GF-D8 (cell line): ENCODE results near the gene ETS2.
"Not testable (repeated sequence)": the region's sequence is repeated elsewhere in the genome, so short reads cannot be mapped to it uniquely, and the experiment has no call there.

Experiments used
- DNase-seq: peaks from one replicate; lab custom pipeline; 2025; lab: John Stamatoyannopoulos, UW

ETS2 gene

DNA sequence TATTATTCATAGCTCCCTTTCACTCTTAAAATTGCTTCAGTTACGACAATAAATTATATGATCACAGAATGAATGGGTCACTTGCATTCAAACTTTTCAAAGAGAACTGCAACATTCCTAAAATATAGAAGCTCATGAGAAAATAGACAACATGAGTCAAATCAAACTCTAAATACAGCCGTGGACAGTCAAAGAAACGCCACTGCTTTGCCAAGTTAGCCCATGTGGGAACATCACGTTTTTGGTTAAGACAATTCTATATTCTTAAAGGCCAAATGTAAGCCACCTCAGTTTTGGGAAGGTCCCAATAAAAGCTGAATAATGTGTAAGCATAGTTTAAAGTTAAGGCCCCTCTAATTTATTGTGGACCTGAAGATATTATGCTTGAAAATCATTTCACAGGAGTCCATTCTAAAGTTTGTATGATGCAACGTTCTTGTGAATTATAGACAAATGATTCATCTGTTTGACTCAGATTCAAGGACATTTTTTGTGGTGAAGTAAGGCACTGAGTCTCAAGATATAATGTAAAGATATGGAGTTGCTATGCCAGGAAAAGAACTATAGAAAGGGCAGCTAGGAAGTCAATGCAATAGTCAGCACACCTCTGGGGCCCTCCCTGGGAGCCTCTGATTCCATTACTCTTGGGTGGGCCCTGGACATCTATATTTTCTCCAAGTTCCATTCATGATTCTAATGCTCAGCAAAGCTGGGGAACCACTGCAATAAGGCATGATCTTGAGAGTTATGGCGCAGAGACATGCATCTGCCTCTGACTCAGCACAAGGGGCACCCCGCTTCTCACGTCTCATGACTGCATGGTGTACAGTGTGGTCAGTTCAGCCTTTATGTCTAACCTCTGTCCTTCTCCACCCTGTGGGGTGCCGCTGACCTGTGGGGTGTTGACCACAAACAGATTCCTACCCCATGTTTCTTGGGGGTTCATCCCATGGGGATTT lies 33.9 kb downstream of the ETS2 start:
- DNase-seq: no peak

- no peak for DNase-seq
These were observed 34.9 kb downstream of the ETS2 start for GRCh38 chr21:38840456-38841300.

DNA sequence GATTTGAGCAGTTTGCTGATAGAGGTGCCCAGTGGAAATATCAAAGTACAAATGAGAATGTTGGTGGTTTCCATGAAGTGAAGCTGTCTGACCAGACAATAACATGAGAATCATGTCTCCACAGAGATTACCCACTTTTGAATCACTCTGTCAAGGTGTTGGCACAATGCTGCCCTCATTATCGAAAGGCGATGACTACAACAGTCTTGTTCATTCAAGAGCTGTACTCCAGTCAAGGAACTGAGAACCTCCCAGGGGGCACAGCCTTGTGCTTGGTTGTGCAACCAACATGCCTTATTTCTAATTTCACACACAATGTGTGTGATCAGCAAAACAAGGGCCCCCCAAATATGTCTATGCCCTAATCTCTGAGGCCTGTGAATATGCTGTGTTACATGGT lies 35.7 kb downstream of the ETS2 start:
- no peak for DNase-seq

DNA sequence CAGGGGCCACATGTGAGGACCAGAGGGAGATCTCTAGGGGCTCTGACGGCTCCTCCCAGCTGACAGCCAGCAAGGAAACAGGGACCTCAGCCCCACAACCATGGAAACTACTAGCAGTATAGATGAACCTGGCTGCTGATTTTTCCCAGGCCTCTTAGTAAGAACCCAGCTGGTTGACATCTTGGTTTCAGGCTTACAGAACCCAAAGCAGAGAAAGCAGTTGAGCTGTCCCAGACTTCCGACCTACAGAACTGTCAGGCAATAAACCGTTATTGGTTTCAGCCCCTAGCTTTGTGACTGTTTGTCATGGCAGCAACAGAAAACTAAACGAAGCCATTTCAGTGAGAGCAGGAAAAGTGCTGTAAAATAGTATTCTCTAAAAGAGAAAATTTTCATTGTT lies 36.4 kb downstream of the ETS2 start:
- no peak for DNase-seq

DNA sequence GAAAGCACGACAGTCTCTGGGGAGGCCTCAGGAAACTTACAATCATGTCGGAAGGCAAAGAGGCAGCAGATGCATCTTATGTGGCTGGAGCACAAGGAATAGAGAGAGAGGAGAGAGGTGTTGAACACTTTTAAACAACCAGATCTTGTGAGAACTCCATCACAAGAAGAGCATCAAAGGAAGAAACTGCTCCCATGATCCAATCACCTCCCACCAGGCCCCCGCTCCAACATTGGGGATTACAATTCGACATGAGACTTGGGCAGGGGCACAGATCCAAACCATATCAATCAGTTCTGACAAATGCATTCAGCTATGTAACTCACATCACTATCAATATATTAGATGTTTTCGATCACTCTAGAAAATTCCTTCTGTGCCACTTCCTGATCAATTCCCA lies 37.6 kb downstream of the ETS2 start:
- no peak for DNase-seq

DNA sequence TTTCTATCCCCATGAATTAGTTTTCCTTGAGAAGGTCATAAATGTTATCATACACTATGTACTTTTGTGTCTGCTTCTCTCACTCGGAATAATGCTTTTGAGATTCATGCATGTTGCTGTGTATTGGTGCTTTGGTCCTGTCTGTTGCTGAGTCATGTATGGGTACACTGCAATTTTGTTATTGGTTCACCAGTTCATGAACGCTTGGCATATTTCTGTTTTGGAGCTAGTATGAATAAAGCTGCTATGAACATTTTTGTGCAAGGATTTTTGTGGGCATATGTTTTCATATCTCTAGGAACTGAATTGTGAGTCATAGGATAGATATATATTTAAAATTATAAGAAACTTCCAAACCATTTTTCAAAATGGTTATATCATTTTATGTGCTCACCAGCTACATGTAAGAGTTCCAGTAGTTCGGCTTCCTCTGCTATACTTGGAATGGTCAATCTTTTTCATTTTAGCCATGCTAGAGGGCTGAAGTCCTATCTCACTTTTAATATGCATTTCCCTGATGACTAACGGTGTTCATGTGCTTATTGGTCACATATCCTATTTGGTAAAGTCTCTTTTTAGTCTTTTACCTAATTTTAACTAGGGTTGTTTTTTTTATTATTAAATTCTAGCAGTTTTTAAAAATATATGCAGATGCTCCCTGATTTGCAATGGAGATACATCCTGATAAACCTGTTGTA lies 38.2 kb downstream of the ETS2 start:
- no peak for DNase-seq

- not testable (repeated sequence) for DNase-seq
These were observed 39.6 kb downstream of the ETS2 start for GRCh38 chr21:38845374-38845773.

DNA sequence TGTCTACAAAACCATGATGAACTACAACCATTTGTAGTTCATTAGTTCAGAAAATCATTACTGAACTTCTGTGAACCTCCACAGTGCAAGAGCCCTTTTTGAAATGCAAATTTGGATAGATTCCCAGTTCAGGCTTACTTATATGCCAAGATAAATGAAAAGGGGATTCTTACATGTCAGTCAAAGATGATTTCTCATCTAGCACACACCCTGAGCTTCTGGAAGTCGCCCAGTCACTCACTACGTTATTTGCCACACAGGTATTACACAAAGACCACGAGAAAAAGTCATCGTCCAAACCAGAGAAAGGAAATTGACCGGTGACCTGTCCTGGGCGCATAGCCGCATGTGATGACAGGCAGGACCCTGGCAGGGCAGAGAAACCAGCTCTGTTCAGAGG lies 41.8 kb downstream of the ETS2 start:
- no peak for DNase-seq

DNA sequence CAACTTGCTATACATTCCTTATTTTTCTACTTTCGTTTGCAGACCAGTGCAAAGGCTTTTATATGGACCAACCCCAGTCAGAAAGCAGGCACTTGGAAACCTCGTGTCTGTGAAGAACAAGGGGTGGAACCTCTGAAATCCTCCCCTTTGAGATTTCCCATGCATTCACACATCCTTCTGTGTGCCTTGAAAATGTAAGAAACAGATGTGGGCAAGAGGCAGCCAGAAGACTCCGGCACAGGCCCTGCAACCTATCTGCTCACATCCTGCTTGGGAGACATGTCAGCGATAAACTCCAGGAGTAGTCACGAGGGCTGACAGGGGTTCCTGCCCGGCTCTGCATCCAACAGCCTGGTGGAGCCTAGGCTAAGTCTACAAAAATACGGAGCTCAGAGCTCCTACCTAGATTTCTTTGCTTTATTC lies 42.5 kb downstream of the ETS2 start:
- no peak for DNase-seq

- DNase-seq: no peak
These were observed 44.0 kb downstream of the ETS2 start for GRCh38 chr21:38849776-38850175.

GRCh38 chr21:38850277-38850951 lies 44.7 kb downstream of the ETS2 start:
- no peak for DNase-seq

DNA sequence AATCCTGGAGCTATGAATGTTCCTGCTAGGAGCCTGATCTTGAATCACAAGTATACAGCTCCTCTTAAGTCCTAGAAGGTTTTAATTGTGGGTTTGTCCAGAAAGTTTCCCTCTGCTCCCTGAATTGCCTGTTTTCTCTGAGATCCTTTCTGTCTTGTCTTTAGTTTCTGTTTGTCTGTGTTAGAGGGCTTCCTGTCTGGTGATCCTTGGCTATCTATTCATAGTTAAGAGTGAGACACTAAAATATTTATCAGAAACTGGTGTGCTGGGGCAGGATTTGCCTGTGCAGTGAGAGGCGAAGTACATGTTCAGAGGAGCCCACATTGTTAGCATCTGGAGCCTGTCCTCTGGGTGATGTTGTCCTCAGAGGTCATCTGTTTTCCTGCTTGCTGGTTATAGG lies 45.4 kb downstream of the ETS2 start:
- no peak for DNase-seq

DNA sequence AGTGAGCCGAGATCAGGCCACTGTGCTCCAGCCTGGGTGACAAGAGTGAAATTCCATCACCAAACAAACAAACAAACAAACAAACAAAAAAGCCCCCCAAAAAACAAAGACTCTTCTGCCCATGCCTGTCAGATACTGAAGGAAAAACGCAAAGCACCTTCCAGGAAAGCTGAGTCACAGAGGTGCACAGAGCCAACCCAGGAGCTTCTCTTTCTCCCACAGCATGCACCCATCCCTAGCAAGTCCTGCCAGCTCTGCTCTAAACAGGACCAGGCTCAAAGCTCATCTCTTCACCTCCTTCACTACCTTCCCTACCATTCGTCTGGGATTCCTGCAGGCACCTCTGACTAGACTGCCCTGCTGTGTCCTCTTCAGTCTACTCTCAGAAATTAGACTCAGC lies 46.5 kb downstream of the ETS2 start:
- no peak for DNase-seq

DNA sequence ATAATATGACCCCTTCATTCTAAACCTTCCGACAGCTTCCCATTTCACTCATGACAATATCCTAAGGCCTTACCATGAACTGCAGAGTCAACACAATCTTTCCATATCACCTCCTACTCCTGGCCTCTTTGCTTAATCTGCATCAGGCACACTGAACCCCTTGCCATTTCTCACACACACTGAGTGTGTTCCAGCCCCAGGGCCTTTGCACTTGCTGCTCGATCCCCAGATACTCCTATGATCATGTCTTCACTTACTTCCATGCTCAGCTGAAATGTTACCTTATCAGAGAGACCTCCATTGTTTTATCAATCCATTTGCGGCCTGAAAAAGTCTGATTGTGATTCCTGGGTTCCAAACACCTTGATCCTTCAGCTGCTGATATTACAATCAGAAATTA lies 47.0 kb downstream of the ETS2 start:
- DNase-seq: no peak

- DNase-seq: peak; percentile 50
These were observed 47.7 kb downstream of the ETS2 start for GRCh38 chr21:38853421-38853919.

DNA sequence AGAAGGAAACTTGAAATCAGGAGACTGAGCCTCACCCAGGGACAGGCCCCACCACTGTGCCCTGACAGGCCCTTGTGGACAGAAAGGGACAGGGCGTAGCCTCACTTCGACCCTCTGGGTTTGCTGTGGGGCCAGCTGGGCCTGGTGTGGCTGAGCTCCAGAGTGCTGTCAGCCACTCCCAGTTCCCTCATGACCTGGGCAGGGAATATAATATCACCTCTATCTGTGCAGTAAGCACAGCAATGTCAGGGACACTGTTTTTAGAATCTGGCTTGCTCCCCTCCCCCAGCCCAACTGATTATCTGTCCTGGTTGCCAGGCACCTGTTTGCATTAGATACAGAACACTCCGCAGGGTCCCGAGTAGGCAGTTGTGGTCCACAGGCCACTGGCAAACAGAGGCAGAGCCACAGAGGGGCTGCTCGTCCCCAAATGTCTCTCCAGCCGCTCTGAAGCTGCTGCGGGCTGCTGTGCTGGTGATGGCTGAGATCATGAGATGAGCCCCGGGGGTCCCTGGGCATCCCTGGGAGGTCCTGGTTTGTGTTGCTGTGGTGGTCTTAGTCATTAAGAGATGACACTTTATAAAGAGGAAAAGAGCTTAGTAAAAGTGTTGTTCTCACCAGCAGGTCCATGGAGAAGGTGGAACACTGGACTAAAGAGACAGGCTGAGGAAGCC lies 51.6 kb downstream of the ETS2 start:
- no peak for DNase-seq

DNA sequence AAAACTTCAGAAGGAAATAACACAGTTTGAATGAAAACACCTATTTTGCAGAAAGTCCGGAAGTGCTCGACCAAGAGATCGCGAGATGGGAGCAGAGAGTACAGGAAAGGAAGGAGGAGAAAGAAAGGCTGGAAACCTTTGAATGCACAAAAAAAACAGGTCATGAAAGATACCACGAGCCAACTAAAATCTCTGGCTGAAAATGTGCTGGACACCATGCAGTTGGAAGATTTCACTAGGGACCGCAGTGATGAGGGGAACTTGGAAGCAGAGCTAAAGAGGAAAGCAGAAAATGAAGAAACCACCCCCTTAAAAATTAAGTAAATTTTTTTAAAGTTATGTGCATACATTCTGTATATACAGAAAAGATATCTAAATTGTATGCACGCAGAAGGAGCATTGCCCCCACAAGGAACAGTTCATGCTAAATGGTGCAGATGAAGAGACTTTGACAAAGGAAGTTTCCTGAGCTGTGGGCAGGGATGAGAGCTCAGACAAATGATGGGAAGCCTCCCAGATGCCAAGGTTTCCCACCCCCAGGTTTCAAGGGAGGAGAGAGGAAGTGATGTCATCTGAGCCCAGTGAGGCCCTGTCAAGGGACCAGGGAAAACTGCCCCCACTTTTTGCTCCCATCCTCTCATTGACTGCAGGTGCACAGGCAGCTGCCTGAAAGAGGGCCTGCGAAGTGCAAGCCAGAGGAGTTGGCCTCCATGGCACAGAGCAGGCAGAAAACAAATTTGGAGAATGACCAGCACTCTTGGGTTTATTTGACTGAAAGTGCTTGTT lies 52.5 kb downstream of the ETS2 start:
- no peak for DNase-seq

DNA sequence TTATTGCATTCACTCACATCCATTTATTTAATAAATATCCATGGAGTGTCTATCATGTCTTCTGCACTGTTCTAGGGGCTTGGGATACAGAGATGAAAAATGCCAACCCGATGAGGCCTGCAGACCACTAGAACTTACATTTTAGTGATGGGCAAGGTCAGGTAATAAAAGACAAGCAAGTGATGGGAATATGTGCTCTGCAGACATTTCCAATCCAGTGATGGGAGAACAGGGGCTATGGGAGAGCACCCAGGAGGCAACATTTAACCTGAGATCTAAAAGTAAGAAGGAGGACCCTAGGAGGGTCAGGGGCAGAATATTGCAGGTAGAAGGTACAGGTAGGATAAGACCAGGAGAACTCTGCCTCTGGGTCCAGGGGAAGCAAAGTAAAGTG lies 53.1 kb downstream of the ETS2 start:
- DNase-seq: no peak

GRCh38 chr21:38859852-38860251 lies 54.1 kb downstream of the ETS2 start:
- DNase-seq: no peak

DNA sequence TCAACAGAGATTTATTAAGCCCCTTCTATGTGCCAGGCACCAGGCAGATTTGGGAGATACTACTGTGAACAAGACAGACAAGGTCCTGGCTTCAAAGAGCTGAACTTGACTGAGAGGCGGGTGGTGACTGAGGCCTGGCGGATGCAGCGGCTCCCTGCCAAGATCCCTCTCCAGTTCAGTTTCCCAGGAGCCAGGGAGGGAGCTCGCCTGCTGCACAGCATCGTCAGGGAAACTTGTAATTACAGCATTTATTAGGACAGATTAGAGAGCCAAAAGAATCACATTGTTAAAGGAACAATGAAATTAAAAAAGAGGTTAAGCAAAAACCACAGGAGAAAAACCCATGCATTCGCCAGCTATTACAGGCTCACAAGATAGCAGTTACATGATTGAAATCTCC lies 55.3 kb downstream of the ETS2 start:
- no peak for DNase-seq
